Endothelial cell of umbilical vein (primary cell): Measurements from ENCODE around the gene CD48. TPM values are rescaled to one million over a fixed set of nuclear protein-coding genes. Genes with fewer than 3 reads are reported as not detected.

Experiments used
- BruUV-seq: library from RNA; stranded (reverse); fragments of 400-500 nt; replicated peaks from 2 replicates; lab custom pipeline; 2021; lab: Mats Ljungman, UMichigan
- CTCF ChIA-PET: fragments of 300-600, 350-600 bp; sonication (Branson Sonifier 250); formaldehyde crosslinking; loops from one replicate; lab custom pipeline; 2021; ENCODE audit warnings: antibody characterized with exemption, inconsistent platforms; lab: Charles Lee
- POLR2A ChIA-PET: fragments of 300-600, 350-600 bp; sonication (Branson Sonifier 250); formaldehyde crosslinking; loops from one replicate; lab custom pipeline; 2021; ENCODE audit warnings: antibody characterized with exemption, inconsistent platforms; lab: Charles Lee
- DNase-seq: peaks from one replicate; pipeline ENCODE4 v3.0.0-alpha.2; 2011; ENCODE audit warnings: low read depth, low spot score
- FAIRE-seq: peaks from 2 replicates; lab custom pipeline; 2011; peaks lifted over from hg19 to GRCh38; lab: Jason Lieb, UNC
- H2AFZ ChIP-seq: 2 replicates; pipeline ENCODE4 v1.6.0; 2012; ENCODE audit warnings: low read depth, low read length, control low read depth, inconsistent platforms
- H3K27ac ChIP-seq: 2 replicates; pipeline ENCODE4 v1.5.1; 2011; ENCODE audit warnings: low read depth, mild to moderate bottlenecking, control low read depth, low read length, moderate library complexity; ENCODE audit not compliant: insufficient read depth
- H3K27me3 ChIP-seq, 2 experiments: 2 replicates each; pipeline versions ENCODE4 v1.6.0 to v1.6.1; 2011; ENCODE audit warnings: low read length in 2 of 2, mixed read lengths in 1 of 2; ENCODE audit not compliant: control insufficient read depth in 2 of 2, insufficient read depth in 2 of 2
- H3K36me3 ChIP-seq, 2 experiments: 2 replicates in 1 of 2; 3 replicates in 1 of 2; pipeline ENCODE4 v1.5.1; 2011; ENCODE audit warnings: low read length in 2 of 2, mild to moderate bottlenecking in 1 of 2, moderate library complexity in 1 of 2; ENCODE audit not compliant: control insufficient read depth in 2 of 2, insufficient read depth in 2 of 2; ENCODE audit errors: extremely low read depth in 1 of 2
- H3K4me1 ChIP-seq: 3 replicates; pipeline ENCODE4 v1.5.1; 2011; ENCODE audit warnings: mild to moderate bottlenecking, low read length; ENCODE audit not compliant: control insufficient read depth, insufficient read depth; ENCODE audit errors: extremely low read depth
- H3K4me2 ChIP-seq: 2 replicates; pipeline ENCODE4 v1.6.1; 2011; ENCODE audit warnings: low read length, control low read depth, mixed read lengths; ENCODE audit not compliant: insufficient read depth
- H3K4me3 ChIP-seq, 3 experiments: fragments of 200-600 bp in 1 of 3; sonication (generic), shearing (Covaris generic) in 1 of 3; replicated peaks in 1 of 3; 2 replicates each; pipeline ENCODE4 v1.5.1; 2011 to 2016; ENCODE audit warnings: control low read depth in 3 of 3, low read length in 3 of 3, mild to moderate bottlenecking in 2 of 3, inconsistent platforms in 1 of 3, low read depth in 1 of 3, moderate library complexity in 1 of 3; ENCODE audit not compliant: insufficient read depth in 1 of 3
- H3K79me2 ChIP-seq: 2 replicates; pipeline ENCODE4 v1.6.0; 2012; ENCODE audit warnings: low read length, inconsistent platforms; ENCODE audit not compliant: control insufficient read depth, insufficient read depth
- H3K9ac ChIP-seq: replicated peaks from 2 replicates; pipeline ENCODE3; 2011; ENCODE audit warnings: low read length, control low read depth; ENCODE audit not compliant: insufficient read depth; ENCODE audit errors: extremely low read depth
- H3K9me1 ChIP-seq: replicated peaks from 3 replicates; pipeline ENCODE4 v1.6.0; 2011; ENCODE audit warnings: mild to moderate bottlenecking, low read length; ENCODE audit not compliant: control insufficient read depth, insufficient read depth; ENCODE audit errors: extremely low read depth
- H3K9me3 ChIP-seq: replicated peaks from 2 replicates; pipeline ENCODE4 v1.5.1; 2012; ENCODE audit warnings: low read length, inconsistent platforms; ENCODE audit not compliant: control insufficient read depth, insufficient read depth
- H4K20me1 ChIP-seq: replicated peaks from 2 replicates; pipeline ENCODE3; 2011; ENCODE audit warnings: mild to moderate bottlenecking, low read length; ENCODE audit not compliant: control insufficient read depth, insufficient read depth; ENCODE audit errors: extremely low read depth
- FOS ChIP-seq: IDR thresholded peaks from 2 replicates; pipeline ENCODE4 v1.6.1; 2011; ENCODE audit warnings: mild to moderate bottlenecking, low read length, moderate library complexity, borderline replicate concordance; ENCODE audit not compliant: insufficient read depth
- GATA2 ChIP-seq: IDR thresholded peaks from 2 replicates; pipeline ENCODE4 v1.7.0; 2011; ENCODE audit warnings: low read depth, mild to moderate bottlenecking, moderate library complexity, mixed read lengths, low read length; ENCODE audit not compliant: insufficient read length, insufficient read depth
- JUN ChIP-seq: IDR thresholded peaks from 2 replicates; pipeline ENCODE4 v1.6.1; 2011; ENCODE audit warnings: borderline replicate concordance, low read depth; ENCODE audit not compliant: insufficient read length, insufficient read depth
- POLR2A ChIP-seq: IDR thresholded peaks from 2 replicates; pipeline ENCODE4 v1.6.1; 2012; ENCODE audit warnings: low read depth, mild to moderate bottlenecking, control low read depth, low read length
- dilution Hi-C: fragments of 300-500 bp; cut with MboI; formaldehyde crosslinking; loops from one replicate; pipeline ENCODE4 v1.15.0; 2019; ENCODE audit warnings: low sequenced_read_pairs; ENCODE audit not compliant: extremely low pct_ligation_motif_present
- intact Hi-C: fragments of 100-400 bp; cut with micrococcal nuclease; formaldehyde crosslinking; loops from one replicate; pipeline ENCODE4 v1.10.0; 2022
- polyA plus RNA-seq, 4 experiments: library from polyadenylated mRNA; depleted of rRNA in 3 of 4; stranded (reverse) in 3 of 4; unstranded in 1 of 4; fragments of >200 nt; gene quantifications; 2 replicates each; pipeline versions ENCODE4 v1.2.1 to v1.2.3, GENCODE V29; 2011 to 2012; ENCODE audit warnings: missing spikeins in 1 of 4
- total RNA-seq: library from RNA; stranded (reverse); gene quantifications from 2 replicates; pipeline ENCODE4 v1.2.3, GENCODE V29; 2021
- TF ChIP-seq, protein P1 (sequence below): IDR thresholded peaks from 2 replicates; pipeline ENCODE4 v1.6.1; 2011; ENCODE audit not compliant: insufficient read depth, insufficient read length
- TF ChIP-seq, protein P2 (sequence below), 2 donors: IDR thresholded peaks; 1 replicate in 1 of 2; 2 replicates in 1 of 2; pipeline ENCODE4 v1.5.1; 2011; ENCODE audit warnings: low read length in 2 of 2, mild to moderate bottlenecking in 2 of 2, moderate library complexity in 2 of 2, control low read depth in 1 of 2, inconsistent platforms in 1 of 2, low read depth in 1 of 2; ENCODE audit not compliant: insufficient read depth in 1 of 2; ENCODE audit errors: extremely low read depth in 1 of 2

Gene CD48
- total and polyA plus RNA-seq, 2 donors (not counting 3 experiments of a cell fraction or from before 2014, with no cell fraction given): not detected

DNA sequence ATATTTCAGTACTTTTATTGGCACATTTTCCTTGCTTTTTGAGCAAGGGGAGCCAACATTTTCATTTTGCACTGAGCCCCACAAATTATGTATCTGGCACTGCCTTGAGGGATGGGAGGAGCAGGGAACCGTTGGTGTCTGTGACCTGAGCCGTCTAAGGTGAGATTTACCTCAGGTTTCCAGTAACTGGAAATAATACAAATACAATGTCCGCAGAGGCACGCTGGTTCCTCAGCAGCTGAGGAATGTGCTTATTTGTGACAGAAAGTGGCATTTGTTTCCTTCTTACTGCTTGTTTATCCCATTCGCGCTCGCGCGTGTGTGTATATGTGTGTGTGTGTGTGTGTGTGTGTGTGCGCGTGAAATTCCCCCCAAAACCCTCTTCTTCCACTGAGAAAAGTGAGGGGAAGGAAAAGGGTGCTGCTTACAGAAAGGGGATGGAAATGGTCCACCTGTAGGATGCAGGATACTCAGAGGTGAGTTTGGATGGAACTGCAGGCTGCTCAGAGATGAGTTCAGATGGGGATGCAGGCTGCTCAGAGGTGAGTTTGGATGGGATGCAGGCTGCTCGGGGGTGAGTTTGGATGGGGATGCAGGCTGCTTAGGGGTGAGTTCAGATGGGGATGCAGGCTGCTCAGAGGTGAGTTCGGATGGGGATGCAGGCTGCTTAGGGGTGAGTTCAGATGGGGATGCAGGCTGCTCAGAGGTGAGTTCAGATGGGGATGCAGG is 34.6 kb downstream of the CD48 start:
- H3K4me3 ChIP-seq: no peak overlapping the region
- no peaks in the 10 kb centered on the region for H3K36me3 ChIP-seq
- no peaks in the 10 kb centered on the region for H3K9me3 ChIP-seq
- no TSS peak for BruUV-seq
- no peaks in the 10 kb centered on the region for H3K9me1 ChIP-seq
- H3K4me1 ChIP-seq: no peaks in the 10 kb centered on the region
- H3K27me3 ChIP-seq: peaks cover 0 to 3% of the 10 kb centered on the region in 2 experiments
- FAIRE-seq (no peak), DNase-seq (no peak)
- CTCF ChIA-PET: no interaction called here
- H3K79me2 ChIP-seq: no peaks in the 10 kb centered on the region
- dilution Hi-C loops: no loop called here
- no peak for TF ChIP-seq GATA2
- no peak for TF ChIP-seq POLR2A
- TF ChIP-seq, protein P1, sequence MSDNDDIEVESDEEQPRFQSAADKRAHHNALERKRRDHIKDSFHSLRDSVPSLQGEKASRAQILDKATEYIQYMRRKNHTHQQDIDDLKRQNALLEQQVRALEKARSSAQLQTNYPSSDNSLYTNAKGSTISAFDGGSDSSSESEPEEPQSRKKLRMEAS: no peak
- no peak for TF ChIP-seq JUN
- TF ChIP-seq FOS: no peak
- TF ChIP-seq, protein P2, sequence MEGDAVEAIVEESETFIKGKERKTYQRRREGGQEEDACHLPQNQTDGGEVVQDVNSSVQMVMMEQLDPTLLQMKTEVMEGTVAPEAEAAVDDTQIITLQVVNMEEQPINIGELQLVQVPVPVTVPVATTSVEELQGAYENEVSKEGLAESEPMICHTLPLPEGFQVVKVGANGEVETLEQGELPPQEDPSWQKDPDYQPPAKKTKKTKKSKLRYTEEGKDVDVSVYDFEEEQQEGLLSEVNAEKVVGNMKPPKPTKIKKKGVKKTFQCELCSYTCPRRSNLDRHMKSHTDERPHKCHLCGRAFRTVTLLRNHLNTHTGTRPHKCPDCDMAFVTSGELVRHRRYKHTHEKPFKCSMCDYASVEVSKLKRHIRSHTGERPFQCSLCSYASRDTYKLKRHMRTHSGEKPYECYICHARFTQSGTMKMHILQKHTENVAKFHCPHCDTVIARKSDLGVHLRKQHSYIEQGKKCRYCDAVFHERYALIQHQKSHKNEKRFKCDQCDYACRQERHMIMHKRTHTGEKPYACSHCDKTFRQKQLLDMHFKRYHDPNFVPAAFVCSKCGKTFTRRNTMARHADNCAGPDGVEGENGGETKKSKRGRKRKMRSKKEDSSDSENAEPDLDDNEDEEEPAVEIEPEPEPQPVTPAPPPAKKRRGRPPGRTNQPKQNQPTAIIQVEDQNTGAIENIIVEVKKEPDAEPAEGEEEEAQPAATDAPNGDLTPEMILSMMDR (IDR thresholded peaks at IDR 0.05; ENCODE audit: extremely low read depth in 1 of 2, insufficient read depth in 1 of 2, low read depth in 1 of 2, low read length in 2 of 2): no peak
- POLR2A ChIA-PET: no interaction called here
- H3K27ac ChIP-seq: no peak overlapping the region
- H3K9ac ChIP-seq: no peak overlapping the region
- H3K4me2 ChIP-seq: no peak overlapping the region
- H2AFZ ChIP-seq: no peak overlapping the region
- intact Hi-C loops: no loop called here
- no peaks in the 10 kb centered on the region for H4K20me1 ChIP-seq
